ENCODE results near the gene CCN6.
A peak's percentile ranks its signal among the peaks of the same experiment; 100 is the strongest.
"Not testable (repeated sequence)": the region's sequence is repeated elsewhere in the genome, so short reads cannot be mapped to it uniquely, and the experiment has no call there.

Gene CCN6

DNA sequence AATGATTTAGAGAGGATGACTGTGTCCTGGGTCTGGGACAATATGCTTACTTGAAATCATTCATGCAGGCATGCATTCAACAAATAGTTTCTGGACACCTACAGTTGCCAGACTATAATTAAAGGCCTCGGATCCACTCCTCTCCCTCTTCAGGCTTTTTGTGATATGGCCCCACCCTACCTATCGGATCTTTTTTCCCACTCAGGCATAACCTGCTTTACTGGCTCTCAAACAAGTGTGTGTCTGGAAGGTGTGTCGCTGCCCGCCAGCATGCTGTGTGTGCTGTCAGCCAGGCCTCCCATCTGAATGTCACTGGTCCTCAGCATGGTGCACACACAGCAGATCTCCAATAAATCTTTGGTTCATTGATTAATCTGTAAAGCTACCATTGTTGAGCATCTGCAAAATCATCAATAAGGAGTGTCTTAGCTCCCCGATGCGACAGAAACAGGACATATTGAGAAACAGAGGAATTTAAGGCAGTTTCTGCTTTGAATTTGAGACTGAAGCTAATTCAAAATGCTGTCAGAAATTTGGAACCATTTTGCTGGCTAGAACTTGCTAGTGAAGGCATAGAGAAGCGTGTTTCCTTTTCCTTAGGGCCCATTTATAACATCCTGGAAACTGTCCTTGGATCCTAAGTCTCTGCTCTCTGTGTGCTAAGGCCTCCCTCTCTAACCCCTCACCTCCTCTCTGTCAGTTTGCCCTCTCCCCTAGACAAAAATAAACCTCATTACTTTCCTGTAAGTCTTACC lies 23.5 kb upstream of the CCN6 start:
- DNase-seq, result no peak

DNA sequence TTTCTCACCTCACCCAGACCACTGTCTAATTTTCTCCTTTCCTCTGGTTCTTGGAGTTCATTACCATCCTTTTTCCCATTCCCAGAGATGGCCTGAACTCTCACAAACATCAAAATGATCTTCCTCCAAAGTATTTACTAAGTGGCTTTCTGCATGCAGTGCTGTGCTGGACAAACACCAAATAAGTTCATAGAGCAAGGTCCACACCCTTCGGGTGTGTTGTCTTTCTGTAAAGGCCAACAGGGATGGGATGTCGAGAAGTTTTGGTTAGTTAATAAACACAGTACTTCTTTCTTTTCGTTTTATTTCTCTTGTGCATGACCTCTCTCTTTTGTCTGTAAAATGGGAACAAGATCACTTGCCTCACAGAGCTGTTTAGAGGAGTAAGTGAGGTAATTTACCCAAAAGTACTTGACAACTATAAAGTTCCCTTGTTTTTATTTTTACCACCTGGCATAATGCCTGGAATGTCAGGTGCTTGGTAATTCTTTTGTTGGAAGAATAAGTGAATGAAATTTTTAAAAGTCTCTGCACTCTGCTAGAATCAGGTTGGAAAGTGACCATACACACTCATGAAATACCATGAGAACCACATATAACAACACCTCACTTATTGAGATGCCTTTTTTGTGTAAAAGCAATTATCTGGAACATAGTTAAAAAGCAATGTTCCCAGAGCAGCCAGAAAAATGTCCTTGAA lies 22.8 kb upstream of the CCN6 start:
- DNase-seq, result no peak

DNA sequence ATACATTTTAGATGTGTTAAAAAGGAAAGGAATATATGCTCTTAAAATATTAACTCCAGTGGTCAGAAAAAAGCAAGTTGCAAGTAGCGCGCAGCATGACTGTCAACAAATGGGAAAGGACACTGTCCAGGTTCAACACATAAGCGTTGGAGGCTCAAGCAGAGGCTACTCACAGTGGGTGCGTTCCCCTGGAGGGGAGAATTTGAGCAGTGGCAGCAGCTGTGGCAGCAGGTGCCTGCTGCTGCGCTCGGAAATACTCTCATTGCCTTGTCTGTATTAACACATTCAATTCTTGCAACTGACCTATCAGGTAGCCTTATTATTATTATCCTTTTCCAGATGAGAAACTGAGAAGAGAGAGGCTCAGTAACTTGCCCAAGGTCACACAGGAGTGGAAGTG lies 21.9 kb upstream of the CCN6 start:
- no peak for DNase-seq

DNA sequence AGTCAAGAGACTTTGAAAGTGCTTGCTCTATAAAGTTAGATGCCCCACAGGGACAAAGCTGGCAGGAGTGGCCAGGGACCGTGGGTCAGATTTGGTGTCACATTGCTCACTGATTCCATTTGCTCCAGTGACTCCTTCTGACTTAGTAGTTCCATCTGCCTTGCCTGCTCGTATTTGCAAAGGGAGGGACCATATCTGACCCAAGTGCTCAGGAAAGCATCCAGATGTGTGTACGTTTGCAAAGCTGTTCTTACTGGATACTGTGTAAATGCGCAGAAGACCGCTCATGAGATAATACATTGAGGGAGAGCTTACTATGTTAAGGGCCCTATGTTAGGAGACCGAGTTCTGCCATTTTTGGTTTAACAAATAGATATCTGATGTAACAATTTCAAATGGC lies 21.2 kb upstream of the CCN6 start:
- no peak for DNase-seq

DNA sequence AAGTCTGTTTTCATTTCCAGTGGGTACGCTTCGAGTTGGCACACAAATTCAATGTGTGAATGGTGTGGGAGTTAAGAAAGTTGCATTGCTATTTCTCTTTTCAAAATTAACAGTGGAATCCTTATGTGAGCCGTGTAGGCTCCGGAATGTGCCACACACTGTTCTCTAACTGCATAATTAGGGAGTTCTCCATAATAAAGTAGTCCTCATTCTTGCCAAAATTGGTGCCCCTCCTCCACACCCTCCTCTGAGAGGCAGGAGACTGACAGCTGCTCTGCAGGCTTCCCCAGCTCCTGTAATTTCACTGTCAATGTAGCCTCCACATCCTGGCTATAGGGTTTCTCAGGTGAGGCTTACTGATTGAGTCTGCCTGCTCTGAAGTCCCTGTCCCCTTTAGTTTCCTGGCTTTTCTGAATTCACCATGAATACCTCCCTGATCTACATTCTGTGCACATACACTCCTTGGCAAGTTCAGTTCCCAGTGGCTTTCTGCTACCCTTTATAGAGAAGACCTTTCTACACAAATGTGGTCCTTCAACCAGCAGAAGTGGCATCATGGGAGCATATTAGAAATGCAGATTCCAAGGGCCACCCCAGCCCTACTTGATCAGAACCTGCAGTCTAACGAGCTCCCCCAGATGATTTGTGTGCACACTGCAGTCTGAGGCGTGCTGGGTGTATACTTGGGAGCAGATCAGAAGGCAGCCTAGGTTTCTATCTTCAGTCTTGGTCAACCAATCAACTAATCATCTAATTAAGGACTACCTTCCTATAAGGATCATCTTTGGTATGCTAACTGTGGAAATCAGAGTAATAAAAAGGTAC lies 19.9 kb upstream of the CCN6 start:
- DNase-seq, result no peak

DNA sequence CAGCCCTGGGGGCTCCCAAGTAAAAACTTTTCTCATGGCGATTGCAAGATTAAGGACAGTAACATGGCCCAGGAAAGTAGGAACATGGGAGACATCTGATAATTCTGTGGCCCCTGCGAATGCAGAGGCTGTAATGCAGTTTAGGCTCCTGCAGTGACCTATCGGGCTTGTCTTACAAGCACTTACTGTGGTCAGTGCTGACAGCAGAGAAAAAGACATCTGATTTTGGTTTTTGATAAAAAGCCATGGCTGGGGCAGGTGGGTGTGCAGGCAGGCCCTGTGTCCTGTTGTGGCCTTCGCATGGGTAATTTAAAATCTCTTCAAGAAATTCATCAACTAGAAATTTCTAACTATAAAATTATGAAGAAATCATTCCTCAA lies 19.3 kb upstream of the CCN6 start:
- no peak for DNase-seq

DNA sequence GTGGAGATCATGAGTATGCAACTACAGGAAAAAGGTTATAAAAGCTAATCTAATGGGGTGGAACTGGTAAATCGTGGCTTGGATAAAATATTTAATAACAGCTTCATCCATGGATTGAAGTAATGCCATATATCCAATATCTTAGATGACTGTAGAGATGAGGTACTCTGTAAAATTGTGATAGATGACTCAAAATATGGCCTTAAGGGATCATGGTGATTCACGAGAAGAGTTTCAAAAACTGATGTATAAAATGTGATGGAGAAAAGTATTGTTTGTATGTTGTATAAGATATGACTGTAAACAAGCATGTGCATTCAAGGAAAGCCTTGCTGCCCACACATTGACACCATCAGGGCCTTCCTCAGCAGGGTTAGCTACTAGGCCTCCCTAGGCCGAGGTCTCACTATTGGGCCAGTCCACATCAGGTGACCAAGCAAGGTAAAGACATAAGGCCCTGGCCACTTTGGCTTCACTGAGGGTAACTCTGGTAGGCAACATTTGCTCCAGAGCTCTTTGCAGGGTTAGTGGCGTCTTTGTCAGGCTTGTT lies 17.7 kb upstream of the CCN6 start:
- no peak for DNase-seq

DNA sequence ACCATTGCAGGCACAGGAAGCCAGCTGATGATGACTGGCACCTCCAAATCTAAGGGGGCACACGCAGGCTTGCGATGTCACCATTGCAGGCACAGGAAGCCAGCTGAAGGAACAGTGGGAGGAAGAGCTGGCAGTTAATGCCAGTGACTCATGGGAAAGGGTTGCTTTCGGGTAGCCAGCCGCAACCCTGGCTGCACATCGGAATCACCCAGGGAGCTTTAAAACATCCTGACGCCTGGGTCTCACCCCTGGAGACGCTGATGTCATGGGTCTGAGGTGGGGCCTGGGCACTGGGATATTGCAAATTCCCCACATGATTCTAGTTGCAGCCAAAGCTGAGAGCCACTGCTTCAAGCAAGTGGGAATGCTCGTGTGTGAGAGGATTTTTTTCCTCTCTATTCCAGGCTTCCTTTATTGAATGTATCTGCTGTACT lies 16.1 kb upstream of the CCN6 start:
- DNase-seq, result no peak

DNA sequence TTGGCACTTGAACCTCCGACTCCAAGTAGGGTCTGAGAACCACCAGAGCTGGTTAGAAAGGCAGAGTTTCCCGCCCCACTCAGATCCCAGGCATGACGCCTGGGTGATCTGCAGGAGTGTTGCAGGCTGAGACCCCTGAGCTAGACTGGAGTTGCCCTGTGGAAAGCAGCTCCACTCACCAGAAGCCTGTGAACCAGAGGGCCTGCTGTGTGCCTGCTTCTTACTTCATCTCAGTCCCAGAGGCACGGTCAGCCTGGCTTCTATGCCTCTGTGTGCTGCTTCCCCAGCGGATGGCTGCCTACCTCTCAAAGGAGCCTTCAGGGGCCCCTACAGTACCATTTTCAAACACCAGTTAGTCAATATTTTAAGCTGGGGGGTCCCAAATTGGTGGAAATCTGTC lies 15.6 kb upstream of the CCN6 start:
- no peak for DNase-seq

DNA sequence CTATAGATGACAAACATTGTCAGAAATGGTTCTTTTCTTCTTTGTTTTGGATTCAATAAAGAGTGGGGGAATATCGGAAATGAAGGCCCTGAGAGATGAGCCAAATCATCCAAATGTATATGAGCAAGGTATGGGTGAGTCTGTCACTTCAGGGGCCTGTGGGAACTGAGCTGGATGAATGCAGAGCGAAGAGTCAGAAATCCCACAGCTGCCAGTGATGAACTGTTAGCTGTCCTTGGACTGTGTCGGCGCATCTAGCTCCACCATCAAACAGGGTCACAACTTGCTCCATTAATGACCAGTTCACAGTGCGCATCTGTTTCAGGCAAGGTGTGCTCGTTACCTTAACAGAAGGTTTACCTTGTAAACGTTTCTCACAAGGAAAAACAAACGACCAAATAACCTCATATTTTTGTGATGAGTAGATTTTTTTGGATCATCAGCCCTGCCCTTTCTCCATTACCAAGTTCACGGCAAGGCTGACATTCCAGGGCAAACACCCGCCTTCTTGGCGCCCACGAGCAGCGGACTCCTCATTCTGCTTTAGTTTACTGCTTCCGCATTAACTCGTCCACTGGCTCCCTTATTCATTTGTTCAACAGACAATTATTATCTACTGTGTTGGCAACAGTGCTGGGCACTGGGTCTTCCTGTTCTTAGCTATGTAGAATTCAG lies 15.0 kb upstream of the CCN6 start:
- no peak for DNase-seq

DNA sequence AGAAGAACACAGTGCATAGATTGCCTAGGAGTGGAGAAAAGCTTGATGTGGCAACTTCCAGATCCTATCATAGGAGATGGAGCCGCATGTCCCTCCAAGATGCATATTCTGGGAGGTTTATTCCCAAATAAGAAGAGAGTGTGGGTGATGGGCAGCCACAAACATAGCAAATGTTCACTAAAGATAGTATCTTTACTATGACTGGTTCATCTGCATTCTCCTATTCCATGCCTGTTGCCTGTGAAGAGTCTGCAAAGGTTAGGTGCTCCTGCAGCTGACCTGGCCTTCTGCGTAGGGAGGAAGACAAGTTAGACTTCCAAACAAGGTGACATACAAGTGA lies 14.5 kb upstream of the CCN6 start:
- no peak for DNase-seq

DNA sequence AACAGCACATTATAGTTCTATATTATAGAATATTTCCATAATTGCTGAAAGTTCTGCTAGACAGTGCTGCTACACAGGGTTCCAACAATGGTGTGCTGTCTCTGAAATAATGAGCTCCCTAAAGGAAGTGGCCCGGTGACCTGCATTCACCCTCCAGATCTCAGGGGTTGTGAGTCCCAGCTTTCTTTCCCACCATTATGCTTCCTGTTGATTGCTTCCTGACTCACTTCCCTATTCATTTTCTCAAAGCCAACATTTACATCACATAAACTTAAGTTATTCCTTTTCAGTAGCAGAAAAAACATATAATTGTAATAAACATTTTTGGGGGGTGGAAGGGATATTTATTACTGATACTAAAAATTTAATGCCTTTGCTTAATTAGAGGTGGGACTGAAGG lies 12.9 kb upstream of the CCN6 start:
- no peak for DNase-seq

DNA sequence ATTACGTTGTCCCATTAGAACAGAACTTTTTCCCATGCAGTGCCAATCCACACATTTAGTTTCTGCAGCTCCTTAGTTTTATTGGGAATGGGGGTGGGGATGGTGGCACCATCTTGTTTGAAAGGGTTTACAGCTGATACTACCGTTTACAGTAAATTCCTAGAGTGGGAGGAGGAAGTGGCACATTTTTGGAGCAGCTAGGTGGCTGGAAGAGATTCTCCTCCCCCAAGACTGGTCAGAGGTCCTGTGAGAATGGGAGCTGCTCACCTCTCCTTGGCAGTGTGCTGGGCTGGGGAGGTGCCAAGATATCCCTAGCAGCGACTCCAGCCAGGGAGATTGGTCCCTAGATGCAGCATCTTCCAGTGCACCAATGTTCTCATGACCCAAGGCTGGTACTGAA lies 12.4 kb upstream of the CCN6 start:
- DNase-seq, result no peak

DNA sequence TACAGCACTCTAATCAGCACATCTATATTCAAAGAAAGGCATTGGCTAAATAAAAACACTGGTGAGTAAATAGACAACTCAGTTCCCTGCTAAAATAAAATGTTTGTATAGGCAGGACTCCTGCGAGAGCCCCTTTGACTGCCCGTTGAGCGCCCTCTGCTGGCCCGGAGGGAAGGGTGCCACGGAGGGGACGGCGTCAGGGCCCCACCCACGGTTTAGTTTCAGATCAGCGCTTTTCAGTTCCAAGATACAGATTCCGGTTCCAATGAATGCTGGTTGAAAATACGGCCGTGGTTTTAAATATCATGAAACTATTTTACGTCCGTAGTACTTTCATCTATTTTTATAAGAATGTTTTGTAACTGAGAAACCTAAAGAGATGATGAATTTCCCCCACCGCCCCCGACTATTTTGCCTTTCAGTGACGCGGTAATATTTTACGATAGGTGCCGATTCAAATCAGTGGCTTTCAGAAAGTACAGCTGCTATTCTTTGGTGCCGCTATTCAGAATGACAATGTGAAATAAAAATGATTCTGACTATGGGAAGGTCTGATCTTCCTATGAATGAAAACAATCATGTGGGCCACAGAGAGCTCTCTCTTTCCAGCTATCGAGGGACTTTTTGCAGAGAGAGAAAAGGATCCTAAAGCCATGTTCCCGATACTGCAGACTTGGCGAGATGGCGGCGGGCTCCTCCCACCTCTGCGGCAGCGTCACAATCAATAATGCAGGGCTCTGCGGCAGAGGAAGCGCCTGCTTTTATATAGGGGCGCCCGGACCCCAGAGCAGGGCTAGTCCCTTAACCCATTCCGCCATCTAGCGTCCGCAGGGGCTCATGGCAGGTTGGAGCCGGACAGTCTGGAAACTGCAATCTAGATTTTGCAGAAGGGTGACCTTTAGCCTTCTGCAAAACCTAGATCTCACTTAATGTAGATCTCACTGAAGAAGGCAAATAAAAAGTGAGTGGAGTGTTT lies 10.6 kb upstream of the CCN6 start:
- peak; percentile 94 for DNase-seq

DNA sequence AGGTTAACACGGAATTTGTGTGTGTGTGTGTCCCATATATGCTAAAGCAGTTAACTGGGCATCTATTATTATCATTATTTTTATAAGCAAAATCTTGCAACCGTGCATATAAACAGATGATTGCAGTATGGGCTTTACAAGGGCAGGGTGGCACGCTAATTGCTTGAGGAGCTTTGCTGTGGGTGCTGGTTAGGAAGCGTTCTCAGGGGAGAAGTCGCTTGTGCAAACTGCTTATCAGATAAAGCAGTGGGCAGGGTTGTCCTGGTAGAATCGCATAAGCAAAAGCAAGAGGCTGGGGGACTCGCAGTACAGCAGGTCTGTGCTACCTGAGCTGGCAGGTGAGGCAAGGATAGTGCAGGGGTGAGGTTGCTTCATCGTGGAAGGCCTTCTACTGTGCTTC lies 9.7 kb upstream of the CCN6 start:
- DNase-seq, result no peak

DNA sequence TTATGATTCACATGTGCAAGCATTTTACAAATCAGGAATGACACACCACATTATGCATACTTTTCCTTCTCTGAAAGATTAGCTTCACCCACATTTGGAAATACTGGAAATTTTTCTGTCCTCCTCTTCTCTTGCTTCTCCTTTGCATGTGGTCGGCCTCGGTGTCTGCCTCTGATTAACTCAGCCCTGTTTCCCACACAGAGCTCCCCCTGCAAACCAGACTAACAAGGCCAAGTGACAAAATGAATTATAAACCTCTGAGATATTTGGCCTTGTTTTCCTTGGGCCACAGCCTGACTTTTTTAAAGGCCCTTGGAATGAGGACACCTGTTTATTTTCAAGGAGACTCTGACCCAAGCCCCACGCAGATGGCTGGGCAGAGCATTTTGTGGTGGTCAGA lies 9.0 kb upstream of the CCN6 start:
- DNase-seq, result no peak

DNA sequence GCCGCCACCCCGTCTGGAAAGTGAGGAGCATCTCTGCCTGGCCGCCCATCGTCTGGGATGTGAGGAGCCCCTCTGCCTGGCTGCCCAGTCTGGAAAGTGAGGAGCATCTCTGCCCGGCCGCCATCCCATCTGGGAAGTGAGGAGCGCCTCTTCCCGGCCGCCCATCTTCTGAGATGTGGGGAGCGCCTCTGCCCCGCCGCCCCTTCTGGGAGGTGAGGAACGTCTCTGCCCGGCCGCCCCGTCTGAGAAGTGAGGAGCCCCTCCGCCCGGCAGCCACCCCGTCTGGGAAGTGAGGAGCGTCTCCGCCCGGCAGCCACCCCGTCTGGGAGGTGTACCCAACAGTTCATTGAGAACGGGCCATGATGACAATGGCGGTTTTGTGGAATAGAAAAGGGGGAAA lies 6.4 kb upstream of the CCN6 start:
- not testable (repeated sequence) for DNase-seq

DNA sequence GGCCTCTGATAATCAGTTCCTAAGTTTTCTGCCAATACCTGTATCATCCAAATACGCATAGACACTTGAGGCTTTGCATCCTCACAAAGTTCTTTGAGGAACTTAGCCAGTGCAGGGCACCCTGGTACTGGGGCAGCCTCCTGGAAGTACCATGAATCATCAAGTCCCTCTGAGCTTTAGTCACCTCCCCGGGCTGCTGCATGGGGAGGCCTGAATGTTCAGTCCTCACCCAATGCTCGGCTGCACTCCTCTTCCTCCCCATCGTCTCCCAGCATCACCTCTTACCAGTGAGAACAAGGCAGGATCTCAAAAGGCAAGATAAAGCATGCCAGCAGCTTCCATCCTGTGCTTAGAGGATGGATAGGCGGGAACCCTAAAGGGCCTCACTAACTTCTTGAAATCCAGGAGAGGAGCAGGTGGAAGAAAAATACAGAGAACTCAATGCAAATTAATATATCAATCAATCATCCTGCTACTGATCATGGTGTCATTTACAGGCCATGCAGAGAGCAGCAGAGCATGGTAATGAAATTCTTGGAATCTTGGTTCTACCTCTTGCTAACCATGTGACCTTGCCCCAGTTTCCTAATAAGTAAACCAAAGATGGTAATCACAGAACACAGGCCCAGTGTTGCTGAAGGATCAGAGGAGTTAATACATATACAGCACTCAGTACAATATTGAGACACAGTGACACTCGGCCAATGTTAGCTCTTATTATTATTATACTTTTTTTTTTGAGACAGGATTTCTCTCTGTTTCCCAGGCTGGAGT lies 4.7 kb upstream of the CCN6 start:
- no peak for DNase-seq

DNA sequence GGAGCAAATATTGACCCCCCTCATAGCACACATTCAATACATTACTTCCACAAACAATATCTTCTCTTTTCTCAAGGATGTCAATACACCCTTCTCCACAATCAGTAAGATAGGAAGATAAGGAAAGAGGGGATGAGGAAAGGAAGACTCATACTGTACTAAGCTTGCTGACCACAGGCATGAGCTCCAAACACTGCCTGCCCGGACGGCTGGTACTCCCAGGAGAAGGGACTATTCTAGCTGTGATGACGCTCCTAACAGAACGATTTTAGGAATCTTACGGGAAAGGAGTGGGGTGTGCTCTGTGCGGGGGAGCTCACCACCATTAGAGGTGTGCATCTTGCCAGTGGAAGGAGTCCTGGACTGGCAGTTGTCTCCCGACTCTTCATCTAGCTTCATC lies 3.9 kb upstream of the CCN6 start:
- DNase-seq, result no peak

DNA sequence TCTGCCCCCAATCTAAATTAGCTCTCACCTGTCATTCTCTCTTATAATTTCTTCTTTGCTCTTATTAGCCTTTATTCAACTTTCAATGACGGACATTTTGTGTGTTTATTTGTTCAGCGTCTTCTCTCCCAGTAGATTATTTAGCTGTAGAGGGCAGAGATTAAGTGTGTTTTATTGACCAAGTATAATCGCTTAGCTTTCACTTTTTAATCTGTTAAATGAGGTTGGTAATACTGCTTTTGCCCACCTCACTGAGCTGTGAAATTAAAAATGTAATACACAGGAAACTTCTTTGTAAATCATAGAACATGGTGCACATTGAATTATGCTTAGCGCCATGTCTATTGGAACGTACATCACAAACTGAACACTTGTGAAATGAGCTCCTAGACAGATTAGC lies 3.5 kb upstream of the CCN6 start:
- DNase-seq, result no peak

DNA sequence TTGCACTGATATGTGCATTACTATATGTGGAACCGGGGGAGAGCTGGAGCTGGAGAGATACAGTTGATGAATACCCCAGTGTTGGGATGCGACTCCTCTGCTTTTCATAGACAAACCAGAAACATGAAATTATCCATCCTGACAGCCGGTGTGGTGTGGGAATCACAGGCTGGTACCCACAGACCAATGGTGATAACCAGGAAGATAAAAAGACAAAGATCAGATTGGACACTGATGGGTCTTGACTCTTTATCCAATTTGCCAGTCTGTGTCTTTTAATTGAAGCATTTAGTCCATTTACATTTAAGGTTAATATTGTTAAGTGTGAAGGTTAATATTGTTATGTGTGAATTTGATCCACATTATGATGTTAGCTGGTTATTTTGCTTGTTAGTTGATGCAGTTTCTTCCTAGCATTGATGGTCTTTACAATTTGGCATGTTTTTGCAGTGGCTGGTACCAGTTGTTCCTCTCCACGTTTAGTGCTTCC lies 2.6 kb upstream of the CCN6 start:
- DNase-seq, result not testable (repeated sequence)

All from CD4-positive, alpha-beta T cell treated with Interleukin-10 for 1 hour (primary cell).